PC-9 (cell line): ENCODE data around the gene ADRA2B. TPM values are rescaled to one million over a fixed set of nuclear protein-coding genes. Genes with fewer than 3 reads are reported as not detected.
A peak's percentile ranks its signal among the peaks of the same experiment; 100 is the strongest.

Source experiments
- BruUV-seq: library from RNA; stranded (reverse); fragments of 400-500 nt; replicated peaks from 2 replicates; lab custom pipeline; 2021; lab: Mats Ljungman, UMichigan
- CTCF ChIA-PET: fragments of 300-600 bp; sonication (Branson Sonifier 250); formaldehyde crosslinking; loops from one replicate; lab custom pipeline; 2022; ENCODE audit warnings: antibody characterized with exemption; lab: Charles Lee
- POLR2A ChIA-PET: fragments of 300-600 bp; sonication (Branson Sonifier 250); formaldehyde crosslinking; loops from one replicate; lab custom pipeline; 2022; ENCODE audit warnings: antibody characterized with exemption; ENCODE audit not compliant: unreplicated experiment; lab: Charles Lee
- DNase-seq, 2 experiments: peaks; one replicate each; pipeline versions ENCODE4 v3.0.0 to v3.0.0-alpha.2; 2015 to 2022; ENCODE audit warnings: mixed read lengths in 1 of 2
- H2AFZ ChIP-seq: fragments of 200-600 bp; sonication (generic); 2 replicates; pipeline ENCODE4 v1.8.1; 2017; ENCODE audit warnings: antibody characterized with exemption
- H3F3A ChIP-seq: fragments of 200-600 bp; sonication (generic); 2 replicates; pipeline ENCODE4 v1.8.1; 2017; ENCODE audit warnings: antibody characterized with exemption, mild to moderate bottlenecking, low read depth; ENCODE audit not compliant: insufficient read depth
- H3K27ac ChIP-seq: fragments of 200-600 bp; sonication (generic); 2 replicates; pipeline ENCODE4 v1.6.1; 2016; ENCODE audit warnings: mixed run types
- H3K27me3 ChIP-seq: fragments of 200-600 bp; sonication (generic); 2 replicates; pipeline ENCODE4 v1.6.1; 2016; ENCODE audit warnings: low read depth, mixed run types; ENCODE audit not compliant: insufficient read depth
- H3K36me3 ChIP-seq: fragments of 200-600 bp; sonication (generic); 2 replicates; pipeline ENCODE4 v1.6.1; 2016; ENCODE audit warnings: low read depth, mixed run types
- H3K4me1 ChIP-seq: fragments of 200-600 bp; sonication (generic); replicated peaks from 2 replicates; pipeline ENCODE4 v1.6.1; 2016; ENCODE audit warnings: mixed run types; ENCODE audit not compliant: insufficient read depth
- H3K4me2 ChIP-seq: fragments of 200-600 bp; sonication (generic); 2 replicates; pipeline ENCODE4 v1.6.1; 2017; ENCODE audit warnings: mixed run types
- H3K4me3 ChIP-seq: fragments of 200-600 bp; sonication (generic); 2 replicates; pipeline ENCODE4 v1.6.1; 2016; ENCODE audit warnings: mixed run types
- H3K79me2 ChIP-seq: fragments of 200-600 bp; sonication (generic); 2 replicates; pipeline ENCODE4 v1.6.1; 2017; ENCODE audit warnings: low read depth, mixed run types
- H3K9me2 ChIP-seq: fragments of 200-600 bp; sonication (generic); 2 replicates; pipeline ENCODE4 v1.8.1; 2017; ENCODE audit warnings: mild to moderate bottlenecking; ENCODE audit not compliant: insufficient read depth
- H3K9me3 ChIP-seq: fragments of 200-600 bp; sonication (generic); 2 replicates; pipeline ENCODE4 v1.8.1; 2016; ENCODE audit warnings: low read depth; ENCODE audit not compliant: insufficient read depth
- H4K20me1 ChIP-seq: fragments of 200-600 bp; sonication (generic); 2 replicates; pipeline ENCODE4 v1.8.1; 2017; ENCODE audit not compliant: insufficient read depth
- CTCF ChIP-seq: fragments of 200-600 bp; sonication (generic); conservative IDR thresholded peaks from 2 replicates; pipeline ENCODE4 v1.6.1; 2017; ENCODE audit warnings: mixed run types, antibody characterized with exemption, mild to moderate bottlenecking, moderate library complexity
- EZH2 ChIP-seq: fragments of 200-600 bp; sonication (generic); IDR thresholded peaks from 2 replicates; pipeline ENCODE4 v1.8.0; 2017; ENCODE audit warnings: antibody characterized with exemption, low read depth
- intact Hi-C: fragments of 100-400 bp; cut with micrococcal nuclease; formaldehyde crosslinking; loops from one replicate; pipeline ENCODE4 v1.10.0; 2022; ENCODE audit not compliant: unreplicated experiment
- total RNA-seq: library from RNA; stranded (reverse); gene quantifications from 2 replicates; pipeline ENCODE4 v1.2.3, GENCODE V29; 2021

The ADRA2B gene
- total RNA-seq, 1 experiment from 2014 or later, result 0.26 TPM

DNA sequence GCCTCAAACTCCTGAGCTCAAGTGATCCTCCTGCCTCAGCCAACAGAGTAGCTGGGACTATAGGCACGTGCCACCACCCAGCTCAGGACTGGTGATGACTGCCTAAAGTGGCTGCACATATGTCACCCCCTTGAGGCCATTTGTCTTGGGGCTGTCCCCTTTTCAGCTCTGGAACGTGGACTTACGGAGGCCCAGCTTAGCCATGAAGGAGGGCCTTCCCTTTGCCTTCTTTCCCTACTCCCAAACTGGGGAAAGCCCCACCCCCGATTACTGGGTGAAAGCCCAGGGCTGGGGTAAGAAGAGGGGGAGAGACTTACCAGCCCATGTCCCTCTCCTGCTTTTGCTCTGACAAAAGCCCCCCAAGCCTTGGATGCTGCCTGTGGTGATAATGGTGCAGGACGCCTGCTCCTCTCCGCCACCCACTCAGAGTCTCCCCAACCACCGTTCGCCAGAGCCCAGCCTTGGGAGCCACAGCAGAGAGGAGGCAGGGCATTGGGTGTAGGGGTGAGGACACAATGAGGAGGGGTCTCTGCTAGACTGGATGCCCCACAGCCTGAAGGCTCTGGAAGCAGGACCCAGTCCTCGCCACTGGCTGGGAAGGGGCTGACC is 31.3 kb upstream of the ADRA2B start:
- no peaks in the 10 kb centered on the region for H3K27me3 ChIP-seq
- ChIA-PET CTCF (interaction anchor here (0.6 kb wide), 1 partner anchor 282 kb away, joined by 17 read pairs; no protein-coding TSS in a partner anchor), POLR2A (no interaction called here)
- H3K9me3 ChIP-seq, result no peaks in the 10 kb centered on the region
- H3K9me2 ChIP-seq, result no peaks in the 10 kb centered on the region
- no peak for DNase-seq
- H3K4me3 ChIP-seq, result no peak overlapping the region
- no TSS peak for BruUV-seq
- H2AFZ ChIP-seq, result no peak overlapping the region
- H3K4me1 ChIP-seq, result peaks cover 13% of the 10 kb centered on the region
- peaks cover 12% of the 10 kb centered on the region; the same call in 1 of the 2 replicates for H3K79me2 ChIP-seq
- H3K27ac ChIP-seq, result no peak overlapping the region
- H3F3A ChIP-seq, result peaks cover 18% of the 10 kb centered on the region; the same call in 1 of the 2 replicates
- intact Hi-C loops, result no loop called here
- TF ChIP-seq CTCF (no peak), EZH2 (no peak)
- H3K36me3 ChIP-seq, result no peaks in the 10 kb centered on the region; the same call in 1 of the 2 replicates
- H3K4me2 ChIP-seq, result no peak overlapping the region
- no peaks in the 10 kb centered on the region for H4K20me1 ChIP-seq

GRCh38 chr2:96146881-96147592 is 30.7 kb upstream of the ADRA2B start:
- Histone ChIP-seq H3F3A (peaks cover 20% of the 10 kb centered on the region; the same call in 1 of the 2 replicates), H3K36me3 (no peaks in the 10 kb centered on the region; the same call in 1 of the 2 replicates), H3K79me2 (peaks cover 12% of the 10 kb centered on the region; the same call in 1 of the 2 replicates), H4K20me1 (no peaks in the 10 kb centered on the region), H3K9me3 (no peaks in the 10 kb centered on the region), H2AFZ (no peak overlapping the region), H3K4me2 (no peak overlapping the region), H3K27me3 (no peaks in the 10 kb centered on the region), H3K4me3 (no peak overlapping the region), H3K9me2 (no peaks in the 10 kb centered on the region), H3K27ac (no peak overlapping the region), H3K4me1 (peaks cover 13% of the 10 kb centered on the region)
- TF ChIP-seq EZH2 (no peak), CTCF (no peak)
- intact Hi-C loops, result no loop called here
- no peak for DNase-seq
- no TSS peak for BruUV-seq
- POLR2A ChIA-PET, result no interaction called here
- CTCF ChIA-PET, result interaction anchor here (0.6 kb wide), 1 partner anchor 283 kb away, joined by 17 read pairs; no protein-coding TSS in a partner anchor

- Histone ChIP-seq H3K36me3 (no peaks in the 10 kb centered on the region; the same call in 1 of the 2 replicates), H3K27ac (no peak overlapping the region), H3K27me3 (no peaks in the 10 kb centered on the region), H3K4me3 (no peak overlapping the region), H3K9me3 (no peaks in the 10 kb centered on the region), H3K4me2 (peak overlapping the region; percentile 92; the same call in 1 of the 2 replicates), H3K79me2 (peaks cover 12% of the 10 kb centered on the region; the same call in 1 of the 2 replicates), H3K4me1 (peaks cover 13% of the 10 kb centered on the region), H3F3A (peaks cover 20% of the 10 kb centered on the region; the same call in 1 of the 2 replicates), H3K9me2 (no peaks in the 10 kb centered on the region), H2AFZ (no peak overlapping the region), H4K20me1 (no peaks in the 10 kb centered on the region)
- ChIA-PET POLR2A (no interaction called here), CTCF (no interaction called here)
- TF ChIP-seq CTCF, result no peak
- no peak for TF ChIP-seq EZH2
- DNase-seq, result no peak
- no TSS peak for BruUV-seq
- intact Hi-C loops, result no loop called here
Measured at GRCh38 chr2:96146153-96146880, 29.9 kb upstream of the ADRA2B start.
